Measurements from ENCODE around the gene BMPER.

The BMPER gene

GRCh38 chr7:33905389-33906032 is at the start of gene BMPER:
Gene BMPER (plus strand): TSS chr7:33905539. CDS start chr7:33905614, 75 bp downstream.
- peak in 38 of 42 donors; percentile 7 to 71 (median 46) for DNase-seq
- intact Hi-C loops (cut with DNase I), result no loop called here

- intact Hi-C loops (cut with DNase I), result no loop called here
- DNase-seq, result no peak
Measured at GRCh38 chr7:33861947-33862346, 43.4 kb upstream of the BMPER start.

DNA sequence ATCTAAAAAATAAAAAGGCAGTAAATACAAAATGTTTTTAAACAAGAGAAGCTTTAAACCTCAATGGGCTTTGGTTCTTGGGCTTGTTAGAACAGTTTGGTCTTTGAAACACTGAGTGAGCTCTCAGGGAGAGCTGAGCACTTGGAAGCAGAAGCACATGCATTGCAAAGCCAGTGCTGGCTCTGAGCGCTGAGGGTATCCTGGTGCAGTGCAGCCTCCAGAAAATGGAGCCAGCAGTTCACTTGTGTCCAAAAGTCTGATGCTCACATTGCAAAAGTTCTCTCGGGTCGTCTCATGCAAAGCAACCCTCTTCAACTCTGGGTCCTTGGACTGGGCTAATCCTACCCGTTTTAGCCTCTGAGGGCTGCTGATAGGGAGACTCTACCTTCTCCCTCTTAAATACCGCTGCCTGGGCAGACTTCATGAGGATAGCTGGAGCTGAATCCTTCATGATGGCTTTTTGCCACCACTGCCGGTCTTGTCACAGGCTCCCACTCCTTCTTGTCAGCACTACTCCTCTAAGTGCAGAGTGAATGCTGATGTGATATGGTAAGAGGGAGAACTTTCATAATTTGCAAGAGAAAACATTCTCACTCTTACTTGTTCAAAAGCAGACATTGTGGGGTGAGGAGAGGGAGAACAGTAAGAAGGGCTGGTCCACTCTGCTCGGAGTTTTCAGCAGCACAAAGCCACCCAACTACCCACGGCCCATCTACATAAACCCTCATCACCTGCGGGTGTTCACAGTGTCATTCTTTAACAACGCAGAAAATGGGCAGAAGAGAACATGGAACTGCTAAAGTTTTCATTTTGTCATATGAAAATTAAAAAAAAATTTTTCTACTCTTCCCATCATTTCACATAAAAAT is 42.2 kb upstream of the BMPER start:
- DNase-seq, result peak in 35 of 42 donors; percentile 7 to 78 (median 35)
- intact Hi-C loops (cut with DNase I), result no loop called here

- no peak for DNase-seq
- intact Hi-C loops (cut with DNase I), result no loop called here
Measured at GRCh38 chr7:33868166-33868565, 37.2 kb upstream of the BMPER start.

DNA sequence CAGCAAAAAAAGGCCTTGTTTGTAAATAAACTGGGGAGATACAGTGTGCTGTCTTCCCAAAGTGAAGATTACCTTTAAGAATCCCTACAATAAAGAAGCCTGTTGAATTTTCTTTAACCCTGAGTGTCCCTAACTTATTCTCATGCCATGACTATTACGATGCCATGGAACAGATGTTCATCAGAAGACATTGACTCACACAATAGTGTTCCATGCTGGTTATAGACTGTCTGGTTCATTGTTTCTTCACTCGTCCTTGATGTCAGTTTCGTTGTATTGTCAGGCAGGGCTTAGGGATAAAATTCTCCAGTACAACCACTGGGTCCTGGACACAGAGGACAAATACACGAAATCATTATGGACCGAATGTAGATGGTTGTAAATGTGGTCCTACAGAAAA is 36.2 kb upstream of the BMPER start:
- no peak for DNase-seq
- intact Hi-C loops (cut with DNase I), result no loop called here

DNA sequence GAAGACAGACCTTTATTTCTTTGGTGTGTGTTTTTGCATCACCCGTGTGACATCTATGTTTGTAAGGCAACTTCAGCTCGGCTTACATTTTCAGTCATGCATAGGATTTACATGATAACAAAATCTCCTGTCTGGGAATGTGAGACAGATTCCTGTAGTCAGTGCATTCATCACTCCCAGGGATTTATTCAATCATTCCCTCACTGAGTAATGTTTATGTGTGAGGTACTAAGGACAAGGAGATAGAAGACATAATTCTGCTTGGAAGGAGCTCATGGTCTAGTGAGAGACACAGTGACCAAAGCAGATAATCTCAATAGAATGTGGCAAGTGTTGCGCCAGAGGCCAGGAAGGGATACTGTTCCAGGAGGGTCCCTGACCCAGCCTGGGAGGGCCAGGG is 35.2 kb upstream of the BMPER start:
- intact Hi-C loops (cut with DNase I), result no loop called here
- DNase-seq, result no peak

DNA sequence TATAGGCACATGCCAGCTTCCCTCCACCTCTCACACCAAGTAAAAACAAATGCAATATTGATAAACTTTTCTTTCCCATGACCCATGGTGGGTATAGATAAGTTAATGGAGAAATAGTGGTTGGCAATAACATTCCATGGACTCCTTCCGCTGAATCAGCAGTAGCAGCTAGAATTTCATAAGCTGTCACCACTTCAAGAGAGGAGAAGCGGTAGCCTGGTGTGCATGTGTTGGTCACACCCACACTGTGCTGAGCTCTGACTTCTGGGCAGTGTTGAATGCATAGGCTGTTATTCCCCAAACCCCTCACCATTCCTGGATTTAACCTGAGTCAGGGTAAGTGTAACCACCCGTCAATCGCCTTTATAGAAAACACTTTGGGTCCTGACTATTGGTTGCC is 32.5 kb upstream of the BMPER start:
- intact Hi-C loops (cut with DNase I), result no loop called here
- DNase-seq, result no peak

DNA sequence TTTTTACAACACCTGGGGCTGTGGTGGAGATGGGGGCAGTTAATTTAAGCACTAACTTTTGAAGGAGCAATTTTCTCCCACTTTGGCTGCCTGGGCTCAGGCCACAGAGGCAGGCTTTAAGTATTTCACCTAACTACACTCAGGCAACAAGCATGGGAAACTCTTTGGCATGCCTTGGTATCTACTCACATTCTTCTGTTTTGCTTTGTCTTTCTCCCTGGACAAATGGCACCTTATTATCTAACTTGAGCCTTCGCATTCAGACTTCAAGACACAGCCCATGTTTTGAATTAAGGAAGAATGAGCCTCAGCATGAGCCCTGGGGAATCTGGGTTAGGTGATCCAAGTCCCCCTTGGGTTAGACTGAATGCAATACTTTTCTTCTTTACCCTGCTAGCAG is 31.8 kb upstream of the BMPER start:
- no peak for DNase-seq
- intact Hi-C loops (cut with DNase I), result no loop called here

- no peak for DNase-seq
- intact Hi-C loops (cut with DNase I), result no loop called here
Measured at GRCh38 chr7:33873981-33874750, 31.2 kb upstream of the BMPER start.

GRCh38 chr7:33874943-33875342 is 30.4 kb upstream of the BMPER start:
- intact Hi-C loops (cut with DNase I), result no loop called here
- no peak for DNase-seq

DNA sequence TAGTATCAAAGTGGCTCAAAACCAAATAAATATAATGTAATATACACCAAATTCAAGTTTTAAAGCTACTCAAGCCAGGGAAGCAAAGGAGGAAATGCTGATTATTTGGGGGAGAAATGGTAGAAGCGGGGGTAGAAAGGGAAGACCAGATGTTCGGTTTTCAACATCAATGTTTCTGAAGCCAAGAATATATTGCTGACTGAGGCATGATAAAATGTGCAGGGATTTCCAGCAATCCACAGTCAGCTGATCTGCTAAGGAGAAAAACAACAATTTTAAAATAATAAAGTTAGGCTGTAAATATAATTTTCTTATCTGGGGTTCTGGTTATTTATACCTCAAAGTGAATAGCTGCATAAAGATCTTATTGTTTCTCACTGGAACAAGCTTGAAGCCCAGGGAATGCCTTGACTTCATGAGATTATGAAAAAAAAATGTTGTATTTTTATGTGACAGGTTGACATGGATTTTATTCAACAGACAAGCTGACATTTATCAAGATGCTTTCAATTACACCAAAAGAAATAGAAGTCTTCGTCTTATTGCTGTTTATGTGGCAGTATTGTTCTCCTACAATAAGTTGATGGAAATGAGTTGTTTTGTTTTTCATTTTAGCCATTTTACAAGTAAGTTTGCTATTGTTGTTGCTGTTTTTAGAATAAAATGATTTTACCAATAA is 28.6 kb upstream of the BMPER start:
- no peak for DNase-seq
- intact Hi-C loops (cut with DNase I), result no loop called here

DNA sequence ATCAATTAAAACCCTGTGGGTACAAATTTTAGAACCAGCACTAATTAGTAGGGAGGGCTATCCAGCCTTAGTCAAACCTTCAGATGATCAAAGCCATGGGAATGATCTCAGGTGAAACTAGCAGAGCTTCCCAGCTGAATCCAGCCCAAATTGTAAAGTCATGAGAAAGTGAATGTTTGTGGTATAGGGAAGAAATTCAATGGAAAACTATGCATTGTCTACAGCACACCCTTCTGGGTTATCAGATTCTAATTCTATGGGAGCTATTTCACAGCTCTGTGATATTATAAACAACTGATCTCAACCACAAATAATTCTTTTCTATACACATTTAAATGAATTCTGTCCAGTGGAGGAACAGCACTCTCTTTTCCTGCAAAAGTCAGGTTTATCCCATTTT is 24.6 kb upstream of the BMPER start:
- intact Hi-C loops (cut with DNase I), result no loop called here
- no peak for DNase-seq

GRCh38 chr7:33881316-33881715 is 24.0 kb upstream of the BMPER start:
- DNase-seq, result no peak
- intact Hi-C loops (cut with DNase I), result no loop called here

DNA sequence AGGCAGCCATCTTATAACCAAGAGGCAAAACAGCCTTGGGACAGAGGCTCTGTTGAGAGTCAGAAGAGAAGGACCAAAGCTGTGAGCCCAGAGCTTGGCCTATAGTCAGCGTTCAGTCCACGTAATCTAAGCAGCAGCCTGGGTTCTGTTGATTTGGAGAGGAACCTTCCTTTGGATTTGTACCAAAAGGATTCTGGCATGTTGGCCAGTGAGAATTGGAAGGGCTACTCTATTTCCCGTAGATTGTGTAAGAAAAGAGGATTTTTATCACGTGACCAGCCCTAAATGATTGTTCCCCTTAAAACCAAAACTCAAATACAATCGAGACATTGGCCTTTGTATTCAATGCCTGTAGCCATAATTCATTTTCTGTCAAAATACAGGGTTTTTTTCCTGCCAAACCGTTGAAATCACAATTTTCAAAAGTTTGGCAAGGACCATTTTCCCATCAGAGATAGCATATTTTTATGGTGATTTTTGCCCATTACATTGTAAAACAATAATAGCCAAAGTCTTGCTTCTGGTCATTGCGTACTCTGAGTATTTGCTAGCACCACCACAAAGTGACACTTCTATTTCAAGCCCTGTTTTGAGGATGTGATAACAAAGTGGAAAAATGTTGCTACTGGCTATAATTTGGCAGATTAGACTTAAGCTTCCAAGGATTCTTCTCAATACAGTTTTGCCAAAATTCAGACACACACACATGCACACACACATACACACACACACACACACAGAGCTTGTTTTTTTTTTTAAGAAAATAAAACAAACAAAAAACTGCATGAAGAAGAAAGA is 23.1 kb upstream of the BMPER start:
- no peak for DNase-seq
- intact Hi-C loops (cut with DNase I), result no loop called here

- intact Hi-C loops (cut with DNase I), result no loop called here
- no peak for DNase-seq
Measured at GRCh38 chr7:33882950-33883670, 22.2 kb upstream of the BMPER start.

- intact Hi-C loops (cut with DNase I), result no loop called here
- DNase-seq, result no peak
Measured at GRCh38 chr7:33883671-33883965, 21.7 kb upstream of the BMPER start.

DNA sequence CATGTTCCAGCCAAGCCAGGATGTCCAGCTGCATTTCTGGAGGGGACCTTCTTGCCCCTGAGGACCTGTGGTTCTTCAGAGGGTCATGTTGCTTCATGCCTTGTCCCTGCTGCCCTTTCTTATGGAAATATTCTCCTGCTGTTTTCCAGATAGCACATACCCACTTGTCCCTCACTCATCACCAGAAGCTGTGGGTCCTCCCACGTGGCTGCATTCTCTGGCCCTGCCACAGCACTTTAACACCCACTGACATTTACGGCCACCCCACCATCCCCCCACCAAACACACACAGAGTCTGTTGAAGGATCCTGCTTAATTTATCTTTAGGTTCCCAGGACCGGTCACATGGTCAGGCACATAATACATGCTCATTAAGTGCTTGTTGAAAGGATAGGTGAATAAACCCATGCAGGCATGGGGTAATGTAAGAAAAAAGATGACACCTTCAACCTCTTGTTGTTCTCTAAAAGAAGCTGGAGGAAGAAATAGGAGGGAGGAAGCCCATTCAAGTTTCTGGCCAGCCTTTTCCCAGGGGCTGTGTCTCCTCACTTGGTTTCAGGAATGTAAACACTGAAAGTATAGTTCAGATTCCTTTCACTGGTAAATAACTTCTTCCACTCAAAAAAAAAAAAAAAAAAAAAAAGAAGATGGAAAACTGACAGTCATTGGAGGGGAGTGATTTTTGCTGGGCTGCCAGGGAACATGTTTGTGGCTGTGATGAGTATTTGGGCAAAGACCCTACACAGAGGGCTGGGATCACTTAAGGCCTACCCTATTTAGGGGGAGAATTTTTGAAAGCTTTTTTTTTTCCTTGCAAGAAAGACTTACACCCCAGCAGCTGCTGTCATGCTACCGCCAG is 19.8 kb upstream of the BMPER start:
- intact Hi-C loops (cut with DNase I), result no loop called here
- peak in 1 of 42 donors; percentile 27 for DNase-seq

Data from head of caudate nucleus (tissue), 42 donors.